GM13977 (cell line): ENCODE measurements around the gene ASIC2.
"Not testable (repeated sequence)": the region's sequence is repeated elsewhere in the genome, so short reads cannot be mapped to it uniquely, and the experiment has no call there.

ENCODE experiments used
- DNase-seq: peaks from one replicate; pipeline ENCODE4 v3.0.0; 2012; ENCODE audit warnings: low spot score
- CTCF ChIP-seq: IDR thresholded peaks from 2 replicates; pipeline ENCODE4 v1.5.1; 2012; ENCODE audit warnings: mild to moderate bottlenecking, control low read depth; ENCODE audit not compliant: insufficient read depth; ENCODE audit errors: extremely low read depth, missing control alignments
- in situ Hi-C: fragments of 300-500 bp; cut with MboI; formaldehyde crosslinking; loops from one replicate; pipeline ENCODE4 v1.12.0; 2022; ENCODE audit warnings: low sequenced_read_pairs, low pct_unique_long_range_greater_than_20kb, mixed read lengths, inconsistent platforms; ENCODE audit not compliant: unreplicated experiment

The ASIC2 gene

GRCh38 chr17:32988481-32989101, 304.5 kb downstream of the ASIC2 start:
- TF ChIP-seq CTCF, result no peak
- no peak for DNase-seq
- in situ Hi-C loops, result no loop called here

- DNase-seq, in situ Hi-C loops: not testable (repeated sequence)
Observed at GRCh38 chr17:32987868-32988267, 305.2 kb downstream of the ASIC2 start.

GRCh38 chr17:32987453-32987805, 305.7 kb downstream of the ASIC2 start:
- in situ Hi-C loops, DNase-seq: not testable (repeated sequence)

GRCh38 chr17:32985050-32985756, 307.9 kb downstream of the ASIC2 start:
- TF ChIP-seq CTCF, result no peak
- no peak for DNase-seq
- in situ Hi-C loops, result no loop called here

- in situ Hi-C loops, DNase-seq: not testable (repeated sequence)
Observed at GRCh38 chr17:32981611-32982010, 311.5 kb downstream of the ASIC2 start.

- no peak for DNase-seq
- in situ Hi-C loops, result no loop called here
- no peak for TF ChIP-seq CTCF
Observed at GRCh38 chr17:32980230-32980629, 312.9 kb downstream of the ASIC2 start.

- in situ Hi-C loops, result no loop called here
- no peak for DNase-seq
- no peak for TF ChIP-seq CTCF
Observed at GRCh38 chr17:32976605-32977004, 316.5 kb downstream of the ASIC2 start.

- in situ Hi-C loops, result no loop called here
- TF ChIP-seq CTCF, result no peak
- DNase-seq, result no peak
Observed at GRCh38 chr17:32976131-32976530, 317.0 kb downstream of the ASIC2 start.
